Astrocyte of the spinal cord (primary cell): ENCODE results near the gene TMEM201.

Experiments
- DNase-seq: peaks from one replicate; pipeline ENCODE4 v3.0.0; 2011; ENCODE audit warnings: low read depth, low spot score
- H3K4me3 ChIP-seq: 2 replicates; pipeline ENCODE4 v1.5.1; 2011; ENCODE audit warnings: low read depth, mild to moderate bottlenecking, low read length, moderate library complexity
- in situ Hi-C: cut with HindIII; loops from 2 replicates; pipeline ENCODE4 v1.10.0; 2017; ENCODE audit warnings: low sequenced_read_pairs
- TF ChIP-seq, protein P1 (sequence below): IDR thresholded peaks from 2 replicates; pipeline ENCODE4 v1.5.1; 2012; ENCODE audit warnings: low read depth, mild to moderate bottlenecking, low read length, inconsistent platforms

Gene TMEM201

DNA sequence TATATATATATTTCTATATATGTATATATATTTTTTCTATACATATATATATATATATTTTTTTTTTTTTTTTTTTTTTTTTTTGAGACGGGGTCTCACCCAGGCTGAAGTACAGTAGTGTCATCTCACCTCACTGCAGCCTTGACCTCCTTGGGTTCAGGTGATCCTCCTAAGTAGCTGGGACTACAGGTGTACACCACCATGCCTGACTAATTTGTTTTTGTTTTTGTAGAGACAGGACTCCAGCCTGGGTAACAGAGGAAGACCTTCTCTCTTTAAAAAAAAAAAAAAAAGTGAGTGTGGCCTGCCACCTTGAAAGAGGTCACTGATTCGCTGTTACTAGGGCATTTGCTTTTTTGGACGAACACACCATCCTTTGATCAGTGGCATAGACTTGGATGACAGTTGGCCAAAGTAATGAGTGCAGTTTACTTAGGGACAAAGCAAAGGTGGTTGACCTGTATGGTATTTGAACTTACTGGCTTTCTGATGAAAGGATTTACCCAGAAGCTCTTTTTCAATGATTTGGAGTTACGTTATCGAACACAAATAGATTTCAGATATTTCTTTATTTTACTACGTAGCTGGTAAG, 38.7 kb upstream of the TMEM201 start:
- no peak overlapping the region for H3K4me3 ChIP-seq
- TF ChIP-seq, protein P1, sequence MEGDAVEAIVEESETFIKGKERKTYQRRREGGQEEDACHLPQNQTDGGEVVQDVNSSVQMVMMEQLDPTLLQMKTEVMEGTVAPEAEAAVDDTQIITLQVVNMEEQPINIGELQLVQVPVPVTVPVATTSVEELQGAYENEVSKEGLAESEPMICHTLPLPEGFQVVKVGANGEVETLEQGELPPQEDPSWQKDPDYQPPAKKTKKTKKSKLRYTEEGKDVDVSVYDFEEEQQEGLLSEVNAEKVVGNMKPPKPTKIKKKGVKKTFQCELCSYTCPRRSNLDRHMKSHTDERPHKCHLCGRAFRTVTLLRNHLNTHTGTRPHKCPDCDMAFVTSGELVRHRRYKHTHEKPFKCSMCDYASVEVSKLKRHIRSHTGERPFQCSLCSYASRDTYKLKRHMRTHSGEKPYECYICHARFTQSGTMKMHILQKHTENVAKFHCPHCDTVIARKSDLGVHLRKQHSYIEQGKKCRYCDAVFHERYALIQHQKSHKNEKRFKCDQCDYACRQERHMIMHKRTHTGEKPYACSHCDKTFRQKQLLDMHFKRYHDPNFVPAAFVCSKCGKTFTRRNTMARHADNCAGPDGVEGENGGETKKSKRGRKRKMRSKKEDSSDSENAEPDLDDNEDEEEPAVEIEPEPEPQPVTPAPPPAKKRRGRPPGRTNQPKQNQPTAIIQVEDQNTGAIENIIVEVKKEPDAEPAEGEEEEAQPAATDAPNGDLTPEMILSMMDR = no peak
- DNase-seq = no peak
- in situ Hi-C loops = no loop called here

DNA sequence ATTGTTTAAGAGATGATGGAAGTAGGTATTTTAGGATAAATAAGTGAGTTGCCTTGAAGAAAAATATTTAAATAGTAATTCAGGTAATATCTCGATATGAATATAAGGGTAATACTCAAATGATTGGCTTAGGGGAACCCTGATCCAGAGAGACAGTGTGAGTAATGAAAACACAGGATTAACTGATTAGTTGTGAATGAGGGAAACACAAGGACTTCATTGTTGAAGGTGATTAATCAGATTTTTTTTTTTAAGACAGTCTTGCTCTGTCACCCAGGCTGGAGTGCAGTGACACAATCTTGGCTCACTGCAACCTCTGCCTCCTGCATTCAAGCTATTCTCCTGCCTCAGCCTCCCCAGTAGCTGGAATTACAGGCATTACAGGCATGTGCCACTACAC, 36.7 kb upstream of the TMEM201 start:
- no peak for DNase-seq
- in situ Hi-C loops = no loop called here
- H3K4me3 ChIP-seq = no peak overlapping the region
- TF ChIP-seq, protein P1 = no peak

DNA sequence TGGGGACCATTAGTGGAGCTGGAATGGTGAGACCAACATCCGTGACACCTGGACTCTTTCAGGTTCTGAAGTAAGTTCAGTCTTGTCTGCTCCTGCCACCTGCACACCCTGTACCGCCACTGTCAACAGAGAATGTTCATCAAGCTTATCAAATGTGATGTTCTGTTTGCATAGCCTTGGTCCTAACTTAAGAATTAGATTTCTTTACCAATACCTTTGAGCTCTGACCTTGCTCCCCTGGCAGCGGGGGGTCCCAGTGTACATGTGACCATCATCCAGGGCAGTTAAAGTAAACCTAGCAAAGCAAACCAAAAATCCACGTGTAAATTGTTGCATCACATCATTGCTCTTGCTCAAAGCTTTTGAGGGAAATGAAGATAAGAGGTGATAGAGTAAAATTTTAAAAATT, 35.0 kb upstream of the TMEM201 start:
- in situ Hi-C loops = no loop called here
- H3K4me3 ChIP-seq = no peak overlapping the region
- no peak for DNase-seq
- TF ChIP-seq, protein P1 = no peak

DNA sequence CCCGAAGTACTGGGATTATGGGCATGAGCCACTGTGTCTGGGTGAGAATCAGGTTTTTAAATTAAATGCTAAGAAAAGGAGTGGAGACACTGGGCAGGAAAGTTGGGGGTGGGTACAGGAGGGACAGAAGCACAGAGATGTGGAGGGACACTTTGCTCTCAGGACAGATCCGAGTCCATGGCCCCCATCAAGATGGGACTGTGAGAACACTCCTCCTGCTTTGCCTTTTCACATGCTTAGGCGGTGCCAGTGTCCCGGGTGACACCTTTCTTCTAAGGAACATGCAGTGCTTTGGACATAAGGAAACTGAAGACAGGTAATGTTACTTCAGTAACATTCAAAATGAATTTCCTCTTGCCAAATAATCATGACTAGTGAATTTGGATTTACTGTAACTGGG, 32.8 kb upstream of the TMEM201 start:
- in situ Hi-C loops = no loop called here
- TF ChIP-seq, protein P1 = no peak

DNA sequence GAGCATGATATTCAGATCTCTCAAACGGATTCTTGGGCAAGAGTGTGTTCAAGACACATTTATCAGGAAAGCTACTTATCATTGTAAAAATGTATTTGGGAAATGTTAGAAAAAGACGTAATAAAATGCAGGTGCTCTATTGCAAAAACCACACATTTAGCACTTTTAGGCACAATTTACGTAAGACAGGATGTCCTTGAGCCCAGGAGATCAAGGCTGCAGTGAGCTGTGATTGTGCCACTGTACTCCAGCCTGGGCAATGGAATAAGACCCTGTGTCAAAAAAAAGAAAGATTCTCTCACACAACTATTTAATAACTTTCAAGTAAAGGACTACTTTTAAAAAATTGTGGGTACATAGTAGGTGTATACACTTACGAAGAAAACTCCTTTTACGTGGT, 31.1 kb upstream of the TMEM201 start:
- in situ Hi-C loops = no loop called here
- DNase-seq = no peak
- H3K4me3 ChIP-seq = no peak overlapping the region
- TF ChIP-seq, protein P1 = no peak

More for the DNA sequence above, 32.8 kb upstream of the TMEM201 start:
- no peak for DNase-seq
- no peak overlapping the region for H3K4me3 ChIP-seq

DNA sequence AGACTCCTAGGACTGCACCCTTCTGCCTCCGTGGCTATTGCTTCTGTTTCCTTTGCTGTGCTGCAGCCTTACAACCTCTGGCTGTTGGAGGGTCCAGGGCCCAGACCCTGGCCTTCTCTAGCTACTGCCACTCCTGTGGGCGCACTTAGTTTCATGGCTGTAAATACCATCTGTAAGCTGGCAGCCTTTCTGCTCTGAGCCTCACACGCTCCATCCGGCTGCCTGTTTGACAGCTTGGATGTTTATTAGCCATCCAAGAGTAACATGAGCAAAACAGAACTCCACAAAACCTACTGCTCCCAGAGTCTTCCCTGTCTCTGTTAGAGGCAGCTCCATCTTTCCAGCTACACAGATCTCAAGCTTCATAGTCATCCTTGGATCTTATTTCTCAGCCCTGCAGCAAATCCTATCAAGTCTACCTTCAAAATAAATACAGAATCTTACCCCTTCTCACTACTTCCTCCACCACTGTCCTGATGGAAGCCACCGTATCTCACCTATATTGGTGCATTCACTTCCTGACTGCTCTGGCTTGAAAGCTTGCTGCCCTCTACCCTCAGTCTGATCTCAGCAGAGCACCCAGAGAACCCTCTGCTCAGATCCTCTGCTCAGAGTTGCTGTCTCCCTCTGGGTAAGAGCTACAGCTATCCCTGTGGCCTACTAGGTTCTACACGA, 30.3 kb upstream of the TMEM201 start:
- no peak for DNase-seq
- TF ChIP-seq, protein P1 = no peak
- in situ Hi-C loops = no loop called here
- H3K4me3 ChIP-seq = no peak overlapping the region
